Measurements from ENCODE around the gene ZBTB18.

The ZBTB18 gene

GRCh38 chr1:244046907-244047611 is 4.0 kb upstream of the ZBTB18 start:
- in situ Hi-C loops (cut with MboI; ENCODE audit: low pct_unique_long_range_greater_than_20kb, low sequenced_read_pairs, unreplicated experiment): no loop called here
- DNase-seq (ENCODE audit: low spot score): no peak
- no peak for TF ChIP-seq CTCF (IDR thresholded peaks at IDR 0.05; ENCODE audit: extremely low read depth, insufficient read depth, missing control alignments)

GRCh38 chr1:244047621-244048255 is 3.3 kb upstream of the ZBTB18 start:
- DNase-seq (ENCODE audit: low spot score): peak; percentile 61
- TF ChIP-seq CTCF (IDR thresholded peaks at IDR 0.05; ENCODE audit: extremely low read depth, insufficient read depth, missing control alignments): no peak
- in situ Hi-C loops (cut with MboI; ENCODE audit: low pct_unique_long_range_greater_than_20kb, low sequenced_read_pairs, unreplicated experiment): no loop called here

GRCh38 chr1:244048256-244049161 is 2.6 kb upstream of the ZBTB18 start:
- peak; percentile 98 for DNase-seq (ENCODE audit: low spot score)
- in situ Hi-C loops (cut with MboI; ENCODE audit: low pct_unique_long_range_greater_than_20kb, low sequenced_read_pairs, unreplicated experiment): no loop called here
- no peak for TF ChIP-seq CTCF (IDR thresholded peaks at IDR 0.05; ENCODE audit: extremely low read depth, insufficient read depth, missing control alignments)

- in situ Hi-C loops (cut with MboI; ENCODE audit: low pct_unique_long_range_greater_than_20kb, low sequenced_read_pairs, unreplicated experiment): no loop called here
- DNase-seq (ENCODE audit: low spot score): peak; percentile 60
- no peak for TF ChIP-seq CTCF (IDR thresholded peaks at IDR 0.05; ENCODE audit: extremely low read depth, insufficient read depth, missing control alignments)
Measured at GRCh38 chr1:244049162-244050013, 1.7 kb upstream of the ZBTB18 start.

GRCh38 chr1:244050014-244050834 is 859 bp upstream of the ZBTB18 start:
- no peak for TF ChIP-seq CTCF (IDR thresholded peaks at IDR 0.05; ENCODE audit: extremely low read depth, insufficient read depth, missing control alignments)
- no peak for DNase-seq (ENCODE audit: low spot score)
- in situ Hi-C loops (cut with MboI; ENCODE audit: low pct_unique_long_range_greater_than_20kb, low sequenced_read_pairs, unreplicated experiment): no loop called here
